HCT116 (cell line): Measurements from ENCODE around the gene SIGLEC14.
"Not testable (repeated sequence)": the region's sequence is repeated elsewhere in the genome, so short reads cannot be mapped to it uniquely, and the experiment has no call there.

Experiments
- CEBPB ChIP-seq: IDR thresholded peaks from 2 replicates; pipeline ENCODE4 v1.6.1; 2012; ENCODE audit warnings: low read depth
- EZH2 ChIP-seq: fragments of 200-600 bp; sonication (generic); IDR thresholded peaks from 2 replicates; pipeline ENCODE4 v1.6.1; 2017; ENCODE audit warnings: antibody characterized with exemption, mixed run types
- POLR2A ChIP-seq: IDR thresholded peaks from 2 replicates; pipeline ENCODE4 v1.7.0; 2011; ENCODE audit warnings: borderline replicate concordance; ENCODE audit not compliant: insufficient read depth, insufficient read length; ENCODE audit errors: extremely low read depth
- YY1 ChIP-seq: IDR thresholded peaks from 2 replicates; pipeline ENCODE4 v1.6.1; 2011; ENCODE audit warnings: low read length, low read depth, moderate library complexity, mild to moderate bottlenecking; ENCODE audit not compliant: insufficient replicate concordance; ENCODE audit errors: extremely low read depth
- TF ChIP-seq, protein P1 (sequence below), 3 experiments: fragments of 200-600 bp in 1 of 3; sonication (generic) in 1 of 3; IDR thresholded peaks in 2 of 3; conservative IDR thresholded peaks in 1 of 3; 2 replicates each; pipeline ENCODE4 v1.5.1; 2012 to 2017; ENCODE audit warnings: low read depth in 2 of 3, low read length in 2 of 3, antibody characterized with exemption in 1 of 3, borderline replicate concordance in 1 of 3, control low read depth in 1 of 3, mild to moderate bottlenecking in 1 of 3, mixed read lengths in 1 of 3, mixed run types in 1 of 3, moderate library complexity in 1 of 3; ENCODE audit not compliant: insufficient read depth in 1 of 3

DNA sequence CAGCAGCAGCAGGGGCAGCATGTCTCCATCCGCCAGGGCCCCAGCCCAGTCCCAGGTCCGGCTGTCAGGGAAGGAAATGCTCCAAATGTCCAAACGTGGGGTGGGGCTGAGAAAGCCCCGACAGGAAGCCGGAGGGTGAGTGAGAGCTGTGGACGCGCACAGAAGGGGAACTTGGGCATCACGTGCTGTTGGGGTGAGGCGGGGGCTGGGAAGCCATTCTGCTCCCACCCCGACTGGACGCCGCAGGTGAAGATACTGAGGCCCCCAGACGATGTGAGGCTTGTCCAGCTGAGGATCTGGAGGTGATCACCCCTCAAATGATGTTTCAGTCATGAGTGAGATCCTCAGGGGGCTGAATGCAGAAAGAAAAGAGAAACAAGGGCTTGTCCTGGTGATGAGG lies 16.3 kb downstream of the SIGLEC14 start, which contains the start of gene SIGLEC5:
- TF ChIP-seq, protein P1, sequence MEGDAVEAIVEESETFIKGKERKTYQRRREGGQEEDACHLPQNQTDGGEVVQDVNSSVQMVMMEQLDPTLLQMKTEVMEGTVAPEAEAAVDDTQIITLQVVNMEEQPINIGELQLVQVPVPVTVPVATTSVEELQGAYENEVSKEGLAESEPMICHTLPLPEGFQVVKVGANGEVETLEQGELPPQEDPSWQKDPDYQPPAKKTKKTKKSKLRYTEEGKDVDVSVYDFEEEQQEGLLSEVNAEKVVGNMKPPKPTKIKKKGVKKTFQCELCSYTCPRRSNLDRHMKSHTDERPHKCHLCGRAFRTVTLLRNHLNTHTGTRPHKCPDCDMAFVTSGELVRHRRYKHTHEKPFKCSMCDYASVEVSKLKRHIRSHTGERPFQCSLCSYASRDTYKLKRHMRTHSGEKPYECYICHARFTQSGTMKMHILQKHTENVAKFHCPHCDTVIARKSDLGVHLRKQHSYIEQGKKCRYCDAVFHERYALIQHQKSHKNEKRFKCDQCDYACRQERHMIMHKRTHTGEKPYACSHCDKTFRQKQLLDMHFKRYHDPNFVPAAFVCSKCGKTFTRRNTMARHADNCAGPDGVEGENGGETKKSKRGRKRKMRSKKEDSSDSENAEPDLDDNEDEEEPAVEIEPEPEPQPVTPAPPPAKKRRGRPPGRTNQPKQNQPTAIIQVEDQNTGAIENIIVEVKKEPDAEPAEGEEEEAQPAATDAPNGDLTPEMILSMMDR (IDR thresholded peaks at IDR 0.05 in 2 of 3, conservative IDR thresholded peaks at IDR 0.05 in 1 of 3; ENCODE audit: borderline replicate concordance in 1 of 3, insufficient read depth in 1 of 3, low read depth in 2 of 3, low read length in 2 of 3) = not testable (repeated sequence)
- not testable (repeated sequence) for TF ChIP-seq POLR2A, EZH2, CEBPB, YY1
